ENCODE measurements around the gene NFILZ.

NFILZ gene

DNA sequence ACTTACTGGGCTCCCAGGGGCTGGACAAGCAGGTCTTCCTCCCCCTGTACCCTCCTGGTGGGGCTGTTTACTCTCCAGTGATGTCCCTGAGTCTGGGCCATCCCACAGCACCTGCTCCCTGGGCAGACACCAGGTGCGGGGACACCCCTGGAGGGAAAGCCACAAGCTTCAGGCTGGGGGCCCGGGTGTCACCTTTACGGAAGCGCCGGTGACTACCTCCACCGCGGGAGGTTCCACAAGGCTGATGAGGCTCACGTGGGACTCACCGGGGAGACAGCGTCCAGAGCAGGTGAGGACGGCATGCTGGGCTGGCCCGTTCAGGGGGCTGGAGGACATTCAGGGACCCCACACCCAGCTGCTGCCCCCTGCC is 24.9 kb downstream of the NFILZ start:
- TF ChIP-seq, protein P1, sequence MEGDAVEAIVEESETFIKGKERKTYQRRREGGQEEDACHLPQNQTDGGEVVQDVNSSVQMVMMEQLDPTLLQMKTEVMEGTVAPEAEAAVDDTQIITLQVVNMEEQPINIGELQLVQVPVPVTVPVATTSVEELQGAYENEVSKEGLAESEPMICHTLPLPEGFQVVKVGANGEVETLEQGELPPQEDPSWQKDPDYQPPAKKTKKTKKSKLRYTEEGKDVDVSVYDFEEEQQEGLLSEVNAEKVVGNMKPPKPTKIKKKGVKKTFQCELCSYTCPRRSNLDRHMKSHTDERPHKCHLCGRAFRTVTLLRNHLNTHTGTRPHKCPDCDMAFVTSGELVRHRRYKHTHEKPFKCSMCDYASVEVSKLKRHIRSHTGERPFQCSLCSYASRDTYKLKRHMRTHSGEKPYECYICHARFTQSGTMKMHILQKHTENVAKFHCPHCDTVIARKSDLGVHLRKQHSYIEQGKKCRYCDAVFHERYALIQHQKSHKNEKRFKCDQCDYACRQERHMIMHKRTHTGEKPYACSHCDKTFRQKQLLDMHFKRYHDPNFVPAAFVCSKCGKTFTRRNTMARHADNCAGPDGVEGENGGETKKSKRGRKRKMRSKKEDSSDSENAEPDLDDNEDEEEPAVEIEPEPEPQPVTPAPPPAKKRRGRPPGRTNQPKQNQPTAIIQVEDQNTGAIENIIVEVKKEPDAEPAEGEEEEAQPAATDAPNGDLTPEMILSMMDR (IDR thresholded peaks at IDR 0.05; ENCODE audit: extremely low read depth, insufficient read depth, missing control alignments): no peak
- DNase-seq (ENCODE audit: low spot score): peak; percentile 37
- in situ Hi-C loops (cut with MboI; ENCODE audit: low pct_unique_long_range_greater_than_20kb, low sequenced_read_pairs, unreplicated experiment): no loop called here

DNA sequence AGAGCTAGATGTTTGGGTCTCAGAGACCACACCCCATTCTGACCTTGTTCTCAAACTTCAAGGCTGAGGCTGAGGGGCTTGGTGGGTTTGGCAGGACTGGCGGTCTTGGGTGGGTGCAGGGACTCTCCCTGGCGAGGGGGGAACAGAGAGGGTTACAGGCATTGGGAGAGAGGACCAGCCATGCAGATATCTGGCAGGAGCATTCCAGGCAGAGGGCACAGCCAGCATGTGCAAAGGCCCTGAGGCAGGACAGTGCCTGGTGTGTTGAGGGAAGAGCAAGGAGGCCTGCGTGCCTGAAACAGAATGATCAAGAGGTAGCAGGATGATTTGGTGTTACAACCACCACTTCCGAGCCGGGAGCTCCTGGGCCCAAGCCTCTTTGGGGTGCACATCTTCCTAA is 27.4 kb downstream of the NFILZ start:
- TF ChIP-seq, protein P1 (IDR thresholded peaks at IDR 0.05; ENCODE audit: extremely low read depth, insufficient read depth, missing control alignments): no peak
- DNase-seq (ENCODE audit: low spot score): no peak
- in situ Hi-C loops (cut with MboI; ENCODE audit: low pct_unique_long_range_greater_than_20kb, low sequenced_read_pairs, unreplicated experiment): no loop called here

DNA sequence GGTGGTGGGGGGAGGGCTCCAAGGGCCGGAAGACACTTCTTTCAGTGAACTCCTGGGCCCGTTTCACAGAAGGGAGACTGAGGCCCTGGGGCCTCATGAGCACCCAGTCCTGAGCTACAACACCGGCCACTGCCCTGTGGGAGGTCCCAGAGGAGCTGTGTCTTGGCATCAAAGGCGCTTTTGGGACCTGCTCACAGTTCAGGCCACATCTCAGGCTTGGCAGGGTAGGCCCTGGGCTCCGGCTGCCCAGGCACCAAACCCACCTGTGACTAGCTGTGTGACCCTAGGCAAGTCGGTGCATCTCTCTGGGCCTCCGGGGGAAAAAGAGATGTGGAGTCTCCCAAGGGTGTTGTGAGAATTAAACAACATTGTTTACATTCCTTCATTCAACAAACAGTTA is 29.5 kb downstream of the NFILZ start:
- in situ Hi-C loops (cut with MboI; ENCODE audit: low pct_unique_long_range_greater_than_20kb, low sequenced_read_pairs, unreplicated experiment): no loop called here
- DNase-seq (ENCODE audit: low spot score): no peak

DNA sequence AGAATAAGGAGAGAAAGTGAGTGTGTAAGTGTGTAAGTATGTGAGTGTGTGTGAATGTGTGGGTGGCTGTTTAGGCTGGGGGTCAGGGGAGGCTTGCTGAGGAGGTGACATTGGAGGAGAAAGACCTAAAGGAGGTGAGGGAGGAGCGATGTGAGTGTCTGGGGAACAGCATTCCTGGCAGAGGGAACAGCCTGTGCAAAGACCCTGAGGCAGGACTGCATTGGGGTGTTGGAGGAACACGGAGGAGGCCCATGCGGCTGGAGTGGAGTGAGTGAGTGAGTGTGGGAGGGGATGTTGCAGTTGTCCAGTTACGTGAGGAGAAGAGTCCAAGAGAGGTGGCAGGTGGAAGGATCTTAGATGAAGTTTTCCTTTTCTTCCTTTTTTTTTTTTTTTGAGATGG is 31.8 kb downstream of the NFILZ start:
- in situ Hi-C loops (cut with MboI; ENCODE audit: low pct_unique_long_range_greater_than_20kb, low sequenced_read_pairs, unreplicated experiment): no loop called here
- DNase-seq (ENCODE audit: low spot score): no peak
- TF ChIP-seq, protein P1 (IDR thresholded peaks at IDR 0.05; ENCODE audit: extremely low read depth, insufficient read depth, missing control alignments): no peak

More for the DNA sequence above, 29.5 kb downstream of the NFILZ start:
- TF ChIP-seq, protein P1 (IDR thresholded peaks at IDR 0.05; ENCODE audit: extremely low read depth, insufficient read depth, missing control alignments): no peak

DNA sequence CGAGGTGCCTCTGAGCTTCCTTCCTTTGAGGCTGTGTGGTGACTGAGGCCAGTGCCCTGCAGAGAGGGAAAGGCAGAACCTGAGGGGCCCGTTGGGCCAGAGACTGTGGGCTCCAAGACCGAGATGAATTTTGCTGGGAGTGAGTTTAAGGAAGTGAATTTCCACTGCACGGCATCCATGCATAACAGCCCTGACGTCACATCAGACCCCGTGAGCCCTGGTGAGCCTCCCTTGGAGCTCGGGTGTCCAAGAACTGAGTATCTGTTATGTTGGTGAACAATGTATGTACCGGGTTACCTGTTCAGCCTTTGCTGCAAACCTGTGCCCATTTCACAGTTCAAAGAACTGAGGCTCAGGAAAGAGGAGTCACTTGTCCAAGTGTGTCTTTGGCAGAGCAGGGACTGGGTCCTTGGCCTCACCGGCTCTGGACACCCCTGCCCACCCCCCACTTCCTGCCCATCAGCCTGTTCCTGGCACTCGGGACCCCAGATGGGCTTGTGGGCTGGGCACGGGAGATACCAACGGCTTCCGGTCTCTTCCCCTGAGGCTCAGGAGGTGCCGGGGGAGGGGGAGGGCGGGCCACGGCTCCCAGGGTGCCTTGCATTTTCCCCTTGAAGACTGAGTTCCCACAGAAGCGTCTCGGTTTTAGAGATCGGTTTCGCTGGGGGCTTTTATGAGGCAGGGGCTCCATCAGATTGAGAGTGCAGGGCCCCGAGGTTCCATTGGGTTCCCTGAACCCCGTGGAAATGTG is 33.7 kb downstream of the NFILZ start:
- TF ChIP-seq, protein P1 (IDR thresholded peaks at IDR 0.05; ENCODE audit: extremely low read depth, insufficient read depth, missing control alignments): no peak
- peak; percentile 35 for DNase-seq (ENCODE audit: low spot score)
- in situ Hi-C loops (cut with MboI; ENCODE audit: low pct_unique_long_range_greater_than_20kb, low sequenced_read_pairs, unreplicated experiment): no loop called here

DNA sequence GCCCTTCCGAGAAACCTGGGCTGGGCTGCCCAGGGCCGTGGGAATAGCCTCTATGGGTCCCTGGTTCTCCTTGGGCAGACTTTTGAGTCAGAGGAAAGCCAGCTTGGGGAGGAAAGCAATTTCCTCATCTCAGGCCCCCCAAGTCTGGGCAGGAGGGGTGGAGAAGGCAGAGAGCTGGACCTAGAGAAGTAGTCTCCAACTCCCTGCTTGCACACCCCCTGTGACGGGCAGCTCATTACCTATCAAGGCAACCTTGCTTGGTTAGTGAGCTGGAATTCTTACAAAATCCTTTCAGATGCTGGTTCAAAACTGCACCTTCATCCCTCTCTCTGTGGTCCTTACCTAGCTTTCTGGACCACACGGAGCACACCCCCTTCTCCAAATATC is 34.2 kb downstream of the NFILZ start:
- no peak for DNase-seq (ENCODE audit: low spot score)
- TF ChIP-seq, protein P1 (IDR thresholded peaks at IDR 0.05; ENCODE audit: extremely low read depth, insufficient read depth, missing control alignments): no peak
- in situ Hi-C loops (cut with MboI; ENCODE audit: low pct_unique_long_range_greater_than_20kb, low sequenced_read_pairs, unreplicated experiment): no loop called here

Data from GM13977 (cell line).